ENCODE measurements around the gene TTLL11. TPM values are rescaled to one million over a fixed set of nuclear protein-coding genes. Genes with fewer than 3 reads are reported as not detected.

TTLL11 gene
- polyA plus RNA-seq, 4 donors = 6.6 to 9.3 (median 7.9) TPM

DNA sequence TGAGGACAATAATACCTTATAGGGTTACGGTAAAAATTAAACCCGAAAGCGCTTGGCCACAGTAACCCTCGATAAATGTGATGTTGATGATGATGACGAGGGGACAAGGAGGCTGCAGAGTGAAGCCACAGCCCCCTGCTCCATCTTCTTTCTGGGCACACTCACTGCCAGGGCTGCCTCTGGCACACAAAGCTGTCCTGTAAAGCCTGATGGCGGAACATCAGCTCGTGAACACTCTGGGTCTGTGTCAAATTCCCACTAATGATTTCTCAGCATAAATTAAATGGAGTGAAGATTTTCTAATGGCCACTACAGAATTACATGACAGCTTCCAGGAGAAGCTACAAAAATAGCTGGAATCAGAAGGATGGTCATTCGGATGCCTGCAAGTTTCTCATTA lies 142.2 kb downstream of the TTLL11 start:
- no peak for DNase-seq (ENCODE audit: low read depth in 4 of 4, low spot score in 3 of 4)

DNA sequence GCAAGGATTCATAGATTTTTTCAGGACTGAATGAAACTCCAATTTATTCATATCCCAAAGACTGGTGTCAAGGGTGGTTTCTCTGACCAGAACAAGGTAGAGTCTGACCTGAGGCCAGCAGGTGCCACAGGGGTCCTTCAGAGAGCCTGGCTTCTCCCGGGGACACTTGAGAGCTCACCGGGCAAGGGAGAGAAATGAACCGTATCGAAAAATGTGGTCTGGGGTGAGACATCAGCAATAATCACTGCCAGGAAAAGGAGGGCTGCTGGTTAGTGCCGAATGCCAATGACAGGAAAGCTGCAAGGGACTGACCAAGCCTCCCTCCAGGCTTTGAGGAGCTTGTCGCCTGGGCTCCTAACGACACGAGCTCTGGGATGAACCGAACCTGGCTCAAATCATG lies 142.7 kb downstream of the TTLL11 start:
- no peak for DNase-seq (ENCODE audit: low read depth in 4 of 4, low spot score in 3 of 4)

DNA sequence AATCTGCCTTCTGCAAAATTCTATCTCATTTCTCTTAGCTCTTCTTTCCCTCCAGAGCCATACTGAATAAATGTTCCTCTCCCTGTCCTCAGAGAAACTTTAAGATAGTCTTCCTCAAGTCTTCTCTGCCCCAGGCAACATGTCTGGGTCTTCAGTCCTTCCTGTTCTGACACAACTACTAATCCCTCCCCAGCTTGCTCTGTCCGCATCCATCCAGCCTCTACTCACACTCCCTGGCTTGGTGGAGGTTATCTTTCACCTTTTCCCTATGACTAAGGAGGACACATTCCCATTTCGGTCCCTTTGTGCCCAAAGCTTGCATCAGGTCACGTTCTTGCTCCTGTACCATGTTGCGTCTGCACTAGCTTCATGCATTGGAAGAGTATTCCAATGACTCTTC lies 143.3 kb downstream of the TTLL11 start:
- DNase-seq (ENCODE audit: low read depth in 4 of 4, low spot score in 3 of 4) = no peak

DNA sequence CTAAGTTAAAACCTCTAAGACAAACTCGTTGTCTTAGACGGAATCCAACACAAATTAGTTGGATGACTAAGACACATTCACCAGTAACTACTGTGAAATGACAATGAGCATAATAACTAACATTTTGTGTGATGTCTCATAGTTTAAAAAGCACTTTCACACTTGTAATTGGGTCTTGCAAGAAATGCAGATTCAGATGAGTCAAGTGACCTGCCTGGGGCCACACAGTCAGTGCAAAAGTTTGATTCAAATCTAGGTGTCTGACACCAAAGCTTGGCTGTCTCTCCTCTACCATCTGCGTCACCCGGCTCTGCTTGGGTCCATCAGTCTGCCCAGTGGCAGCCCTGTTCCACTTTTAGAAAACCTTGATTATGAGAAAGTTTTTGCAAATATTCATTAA lies 143.7 kb downstream of the TTLL11 start:
- no peak for DNase-seq (ENCODE audit: low read depth in 4 of 4, low spot score in 3 of 4)

DNA sequence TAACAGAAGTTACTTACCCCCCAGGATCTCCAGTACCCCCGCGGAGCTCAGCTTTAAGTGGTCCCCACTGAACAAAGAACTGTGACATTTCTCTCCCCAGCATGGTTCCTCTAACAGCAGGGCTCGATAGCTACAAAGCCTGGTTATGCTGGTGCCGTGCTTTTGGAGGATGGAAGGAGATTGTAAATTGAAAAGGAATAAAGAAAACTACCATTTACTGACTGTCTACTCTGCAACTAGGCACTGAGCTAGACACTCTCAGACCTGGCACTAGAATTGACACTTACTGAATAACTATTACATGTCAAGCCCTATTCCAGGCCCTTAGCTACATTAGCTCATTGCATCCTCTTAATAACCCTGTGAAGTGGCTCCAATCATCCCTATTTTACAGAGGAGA lies 145.3 kb downstream of the TTLL11 start:
- DNase-seq (ENCODE audit: low read depth in 4 of 4, low spot score in 3 of 4) = no peak

DNA sequence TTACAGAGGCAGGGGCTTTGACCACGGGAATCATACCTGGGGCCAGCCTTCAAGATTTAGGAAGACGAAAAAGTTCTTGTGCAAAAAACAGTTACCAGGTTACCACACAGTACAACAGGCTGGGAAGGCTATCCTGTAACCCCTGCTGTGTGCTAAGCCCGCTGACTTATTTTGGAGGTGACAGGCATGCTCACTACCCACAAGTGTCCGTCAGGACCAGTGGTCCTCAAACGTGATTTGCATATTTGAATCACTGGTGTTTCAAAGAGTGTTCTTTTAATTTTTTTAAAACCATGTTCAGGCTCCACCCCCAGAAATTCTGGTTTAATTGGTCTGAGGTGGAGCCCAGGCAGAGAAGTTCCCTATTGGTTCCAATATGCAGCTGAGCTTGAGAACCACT lies 146.6 kb downstream of the TTLL11 start:
- DNase-seq (ENCODE audit: low read depth in 4 of 4, low spot score in 3 of 4) = no peak

DNA sequence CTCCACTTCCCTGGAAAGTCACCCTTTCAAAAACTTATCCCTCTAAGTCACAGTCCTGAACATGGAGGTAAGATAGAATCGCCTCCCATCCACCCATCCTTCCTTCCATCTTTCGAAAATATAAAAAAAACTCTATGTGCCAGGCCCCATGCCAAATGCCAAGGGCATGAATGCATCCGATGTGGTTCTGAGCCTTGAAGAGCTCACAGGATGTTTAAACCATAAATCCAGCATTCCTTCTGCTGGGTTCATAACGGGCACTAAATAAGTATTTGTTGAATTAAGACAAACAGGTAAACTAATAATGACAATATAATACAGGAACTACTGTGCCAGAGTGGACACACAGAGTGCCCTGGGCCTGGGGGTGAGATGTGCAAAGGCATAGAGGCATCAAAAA lies 147.3 kb downstream of the TTLL11 start:
- no peak for DNase-seq (ENCODE audit: low read depth in 4 of 4, low spot score in 3 of 4)

DNA sequence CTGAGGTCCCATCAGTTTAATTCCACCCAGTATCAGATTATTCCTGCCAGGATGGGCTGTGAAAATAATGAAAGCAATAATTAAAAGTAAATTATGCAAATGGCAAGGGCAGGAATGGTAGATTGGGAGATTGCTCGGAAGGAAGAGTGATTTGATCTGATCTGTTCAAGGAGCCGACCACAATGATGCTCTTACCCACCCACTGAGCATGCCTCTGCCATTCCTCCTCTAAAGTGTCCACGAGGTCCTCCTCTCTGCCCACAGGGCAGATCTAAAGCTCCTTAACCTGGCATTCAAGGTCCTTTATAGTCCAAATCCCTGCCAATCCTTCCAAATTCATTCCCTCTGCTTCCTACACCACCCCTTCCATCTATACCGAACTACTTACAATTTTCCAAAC lies 147.8 kb downstream of the TTLL11 start:
- DNase-seq (ENCODE audit: low read depth in 4 of 4, low spot score in 3 of 4) = no peak

DNA sequence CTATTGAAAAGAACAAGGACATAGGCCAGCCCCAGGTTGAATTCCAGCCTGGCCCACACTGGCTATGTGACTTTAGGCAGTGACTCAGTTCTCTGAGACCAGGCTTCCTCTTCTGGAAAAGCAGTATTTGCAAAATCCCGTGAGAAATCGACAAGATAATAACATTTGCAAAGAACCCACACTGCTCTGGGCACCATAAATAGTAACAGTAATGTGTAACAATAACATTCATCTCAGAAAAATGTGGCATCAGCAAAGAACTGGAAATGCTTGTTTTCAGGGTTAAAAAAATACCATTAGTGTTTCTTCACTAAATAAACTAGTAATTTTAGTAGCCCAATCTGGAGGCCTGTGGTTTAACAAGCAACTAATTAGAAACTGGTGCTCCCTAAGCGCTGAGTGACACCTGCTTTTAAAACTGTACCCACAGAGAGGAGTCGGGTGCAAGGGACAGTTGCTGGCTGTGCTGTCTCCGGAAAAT lies 148.4 kb downstream of the TTLL11 start:
- no peak for DNase-seq (ENCODE audit: low read depth in 4 of 4, low spot score in 3 of 4)

DNA sequence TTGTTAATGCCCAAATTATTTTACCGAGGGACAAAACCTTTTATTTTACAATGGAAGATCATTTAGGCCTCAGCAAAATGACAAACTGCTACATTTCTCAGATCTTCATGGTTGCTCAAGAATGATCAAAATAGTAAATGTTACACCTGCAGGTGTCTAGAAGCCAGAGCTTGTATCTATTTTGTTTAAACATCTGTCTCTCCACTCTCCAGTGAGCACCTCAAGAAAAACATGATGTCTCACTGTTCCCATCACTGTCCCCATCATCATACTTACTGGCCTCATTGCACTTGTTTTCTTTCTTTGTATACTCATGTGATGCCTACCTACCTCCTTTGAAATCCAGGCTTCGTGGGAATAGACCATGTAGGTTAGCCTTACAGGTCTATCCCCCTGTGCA lies 149.6 kb downstream of the TTLL11 start:
- no peak for DNase-seq (ENCODE audit: low read depth in 4 of 4, low spot score in 3 of 4)

DNA sequence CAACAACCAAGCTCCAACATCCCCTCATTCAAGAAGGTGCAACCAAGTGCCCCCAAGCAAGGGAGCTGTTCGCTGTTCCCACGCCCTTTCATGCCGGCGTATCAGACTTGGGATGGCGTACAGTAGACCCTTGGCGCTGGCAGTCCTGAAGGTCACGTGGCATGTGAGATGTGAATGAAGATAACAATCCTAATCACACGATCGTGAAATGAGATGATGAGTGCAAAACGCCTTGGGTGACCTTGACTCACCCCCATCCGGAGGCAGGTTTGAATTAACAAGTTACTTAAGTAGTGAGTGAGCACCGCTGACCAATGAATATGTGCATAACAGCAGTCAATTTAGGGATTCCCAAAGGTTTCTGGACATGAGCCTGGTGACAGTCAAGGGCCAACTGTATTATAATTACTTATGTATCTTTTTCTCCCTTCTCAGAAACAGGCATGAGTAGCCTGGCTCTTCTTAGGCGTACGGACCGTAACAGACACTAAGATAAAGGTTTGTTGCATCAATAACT lies 150.2 kb downstream of the TTLL11 start:
- no peak for DNase-seq (ENCODE audit: low read depth in 4 of 4, low spot score in 3 of 4)

DNA sequence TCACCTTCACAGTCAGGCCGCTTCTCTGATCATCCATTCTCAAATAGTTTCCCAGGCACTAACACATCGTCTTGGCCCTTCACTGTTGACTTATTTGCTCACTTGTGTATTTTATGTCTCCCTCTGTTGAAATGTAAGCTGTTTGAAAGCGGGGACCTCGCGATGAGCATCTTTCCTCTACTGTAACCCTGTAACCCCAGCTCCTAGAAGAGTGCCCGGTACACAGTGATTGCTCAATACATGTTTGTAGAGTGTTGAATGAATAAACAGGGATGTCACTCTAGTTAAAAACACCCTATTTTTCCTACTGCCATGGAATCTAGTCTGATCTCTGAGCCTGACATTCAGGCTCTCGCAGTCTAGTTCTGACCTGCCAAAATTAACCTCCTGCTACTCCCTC lies 150.8 kb downstream of the TTLL11 start:
- DNase-seq (ENCODE audit: low read depth in 4 of 4, low spot score in 3 of 4) = no peak

DNA sequence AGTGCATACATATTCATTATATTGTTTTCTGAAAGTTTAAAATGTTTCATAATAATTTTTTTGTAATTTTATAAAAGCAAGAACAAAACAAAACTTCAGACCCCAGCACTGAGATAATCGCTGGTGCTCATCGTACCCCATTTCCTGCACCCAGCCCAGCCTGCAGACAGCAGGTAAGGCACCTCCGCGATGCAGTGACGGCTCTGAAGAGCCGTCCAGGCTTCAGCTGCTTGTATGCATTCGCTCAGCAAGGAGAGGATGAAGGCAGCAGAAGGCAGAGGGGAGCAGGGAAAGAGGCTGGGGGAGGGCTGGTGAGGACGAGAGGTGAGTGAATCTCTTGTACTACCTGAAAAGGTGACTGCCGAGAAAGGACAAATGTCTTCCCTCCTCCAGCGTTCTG lies 153.5 kb downstream of the TTLL11 start:
- no peak for DNase-seq (ENCODE audit: low read depth in 4 of 4, low spot score in 3 of 4)

DNA sequence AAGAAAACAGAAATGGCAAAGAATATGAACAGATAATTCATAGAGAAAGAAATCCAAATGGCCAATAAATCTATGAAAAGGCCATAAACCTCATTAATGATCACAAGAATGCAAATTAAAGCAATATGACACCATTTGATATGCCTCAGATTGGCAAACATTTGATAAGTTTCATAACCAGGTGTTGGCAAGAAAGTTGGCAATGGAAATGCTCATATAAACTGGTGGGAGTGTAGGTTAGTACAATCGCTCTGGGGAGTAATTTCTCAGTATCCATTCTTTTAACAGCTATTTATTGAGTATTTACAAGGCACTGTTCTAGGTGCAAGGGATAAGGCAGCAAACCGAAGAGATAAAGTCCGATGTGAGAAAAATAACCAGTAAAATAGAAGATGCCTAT lies 154.5 kb downstream of the TTLL11 start:
- DNase-seq (ENCODE audit: low read depth in 4 of 4, low spot score in 3 of 4) = no peak

DNA sequence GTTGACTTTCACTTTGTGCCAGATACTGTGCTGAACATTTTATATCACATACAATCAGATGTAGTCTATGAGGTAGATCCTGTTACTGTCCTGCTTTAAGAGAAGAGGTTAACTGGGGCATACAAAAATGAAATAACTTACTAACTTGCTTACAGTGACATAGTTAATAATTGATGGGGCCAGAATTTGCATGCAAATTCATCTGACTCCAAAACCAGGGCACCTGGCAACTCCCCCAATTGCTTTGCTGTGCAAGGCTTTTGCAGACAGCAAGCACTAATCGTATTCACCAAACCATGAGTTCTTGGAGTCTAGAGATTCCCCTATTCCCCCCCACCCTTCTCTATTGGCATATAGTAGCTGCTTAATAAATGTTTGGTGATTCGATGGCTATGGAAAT lies 155.9 kb downstream of the TTLL11 start:
- no peak for DNase-seq (ENCODE audit: low read depth in 4 of 4, low spot score in 3 of 4)

DNA sequence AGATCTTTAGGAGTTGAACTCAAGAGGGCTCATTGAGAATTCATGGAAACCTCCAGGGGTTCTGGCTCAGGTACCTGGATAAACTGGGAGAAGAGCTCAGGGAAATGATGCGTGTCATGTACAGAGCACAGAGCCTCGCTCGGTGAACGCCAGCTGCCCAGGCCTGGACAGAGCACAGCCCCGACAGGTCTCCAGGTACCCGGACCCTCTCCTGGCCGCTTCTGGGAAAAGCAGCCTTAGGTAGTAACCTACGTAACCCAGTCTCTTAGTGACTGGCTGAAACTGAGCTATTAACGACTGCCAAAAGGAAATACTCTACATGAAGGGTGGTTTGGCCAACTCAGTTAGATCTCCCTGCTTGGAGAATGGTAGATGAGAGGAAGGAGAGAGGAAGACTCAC lies 157.4 kb downstream of the TTLL11 start:
- DNase-seq (ENCODE audit: low read depth in 4 of 4, low spot score in 3 of 4) = no peak

DNA sequence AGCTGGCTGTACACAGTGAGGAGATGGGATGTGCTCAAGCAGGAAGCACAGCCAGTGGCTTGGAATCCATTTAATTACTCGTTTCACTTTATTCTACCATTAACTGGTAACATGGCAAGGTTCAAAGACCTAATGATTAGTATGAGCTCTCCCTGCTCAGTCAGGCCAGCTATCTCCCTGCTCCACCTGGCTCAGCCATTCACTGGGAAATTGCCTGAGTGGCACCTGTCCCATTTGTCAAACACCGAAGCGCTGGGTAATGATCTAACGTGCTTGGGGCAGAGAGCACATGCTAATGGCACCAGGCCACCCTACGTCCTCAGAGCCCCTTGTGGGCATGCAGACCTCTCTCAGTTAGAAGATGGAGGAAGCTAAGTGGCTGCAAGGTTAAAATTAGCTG lies 162.2 kb downstream of the TTLL11 start:
- no peak for DNase-seq (ENCODE audit: low read depth in 4 of 4, low spot score in 3 of 4)

DNA sequence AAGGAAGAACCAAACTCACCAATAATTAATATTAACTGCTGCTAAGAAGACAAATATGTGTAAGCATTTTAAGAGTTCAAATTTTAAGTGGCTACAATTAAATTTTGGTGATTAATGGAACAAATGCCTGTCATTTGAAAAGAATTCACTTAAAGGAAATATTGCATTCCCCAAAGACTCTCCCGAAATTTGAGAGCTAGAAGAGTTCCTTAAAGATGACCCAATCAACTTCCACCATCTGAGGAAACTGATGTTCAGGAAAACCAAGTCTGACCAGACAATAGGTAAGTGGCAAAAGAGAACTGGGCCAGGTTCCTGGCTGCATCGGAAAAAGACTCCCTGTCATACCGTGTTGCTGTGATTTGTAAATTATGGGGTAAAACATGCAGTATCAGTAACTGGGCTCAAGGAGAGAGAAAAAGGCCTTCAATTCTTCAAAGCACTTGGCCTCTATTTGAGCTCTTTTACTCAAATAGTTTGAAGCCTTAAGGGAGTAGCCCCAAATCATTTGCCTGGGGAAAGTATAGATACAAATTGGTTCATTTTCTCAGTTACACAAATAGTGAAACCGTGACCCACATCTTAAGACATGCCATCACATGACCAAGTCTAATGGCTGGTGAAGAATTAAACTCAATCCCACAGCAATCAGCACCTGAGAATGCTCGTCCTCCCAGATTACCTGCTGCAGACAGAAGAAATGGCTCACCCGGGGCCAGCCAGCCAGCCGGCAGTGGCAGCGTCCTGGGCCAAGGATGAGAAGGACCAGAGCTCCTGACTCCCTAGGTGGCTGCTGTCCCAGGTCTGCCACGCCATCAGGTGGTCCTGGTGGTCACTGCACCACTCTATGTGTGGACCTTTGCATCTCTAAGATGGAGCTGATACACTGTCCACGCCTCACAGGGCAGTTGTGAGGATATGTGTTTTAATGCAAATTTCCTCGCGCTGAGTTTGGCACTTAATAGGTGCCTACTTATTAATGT lies 162.9 kb downstream of the TTLL11 start:
- no peak for DNase-seq (ENCODE audit: low read depth in 4 of 4, low spot score in 3 of 4)

DNA sequence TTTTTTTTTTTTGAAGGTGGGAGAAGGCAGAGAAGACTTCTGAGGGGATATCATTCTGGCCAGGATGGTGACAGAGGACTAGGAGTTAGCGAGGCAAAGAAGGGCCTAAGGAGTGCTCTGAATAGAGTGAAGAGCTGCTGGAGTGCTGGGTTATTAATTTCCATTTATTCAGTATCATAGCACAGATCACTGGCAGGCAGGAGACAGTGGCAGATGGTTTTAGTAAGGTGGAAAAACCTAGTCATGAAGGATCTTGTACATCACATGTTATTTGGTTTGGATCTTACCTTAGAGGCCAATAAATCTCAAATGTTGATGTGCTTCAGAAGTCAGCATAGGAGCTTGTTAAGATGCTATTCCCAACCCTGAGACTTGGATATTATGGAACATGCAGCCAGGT lies 165.5 kb downstream of the TTLL11 start:
- no peak for DNase-seq (ENCODE audit: low read depth in 4 of 4, low spot score in 3 of 4)

DNA sequence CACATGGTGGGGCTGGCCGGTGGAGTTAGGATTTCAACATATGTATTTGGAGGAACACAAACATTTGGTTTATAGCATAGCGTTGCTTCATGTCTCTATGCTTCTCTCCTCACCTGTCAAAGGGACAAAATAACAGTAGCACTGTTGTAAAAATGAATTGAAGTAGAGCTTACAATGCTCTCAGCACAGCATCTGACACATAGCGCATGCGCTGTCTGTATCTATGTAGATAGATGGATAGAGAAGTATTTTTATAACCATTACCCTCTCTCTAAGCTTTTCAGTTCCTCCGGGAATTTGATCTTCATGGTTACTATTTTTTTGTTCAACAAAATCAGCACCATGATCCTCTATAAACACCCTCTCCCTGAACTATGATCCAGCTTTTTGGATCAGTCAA lies 166.0 kb downstream of the TTLL11 start:
- no peak for DNase-seq (ENCODE audit: low read depth in 4 of 4, low spot score in 3 of 4)

DNA sequence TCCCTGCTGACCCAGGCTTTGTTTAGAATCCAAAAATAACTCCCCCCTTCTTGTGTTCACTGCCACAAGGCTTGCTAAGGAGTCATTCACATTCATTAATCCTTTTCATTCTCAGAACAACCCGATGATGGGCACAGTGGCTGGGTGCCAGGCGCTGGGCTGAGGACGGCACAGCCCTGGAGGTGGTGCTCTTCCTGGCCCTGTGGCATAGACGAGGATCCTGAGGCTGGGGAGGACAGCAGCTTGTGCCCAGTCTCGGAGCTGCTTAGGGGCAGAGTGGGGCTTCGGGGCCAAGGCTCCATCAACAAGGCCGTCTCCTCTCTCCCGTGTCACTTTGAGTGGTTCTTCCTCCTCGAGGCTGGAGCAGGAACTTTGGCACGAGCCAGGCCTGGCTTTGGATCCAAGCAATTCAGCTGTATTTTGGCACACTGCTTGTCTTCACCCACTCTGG lies 166.7 kb downstream of the TTLL11 start:
- no peak for DNase-seq (ENCODE audit: low read depth in 4 of 4, low spot score in 3 of 4)

DNA sequence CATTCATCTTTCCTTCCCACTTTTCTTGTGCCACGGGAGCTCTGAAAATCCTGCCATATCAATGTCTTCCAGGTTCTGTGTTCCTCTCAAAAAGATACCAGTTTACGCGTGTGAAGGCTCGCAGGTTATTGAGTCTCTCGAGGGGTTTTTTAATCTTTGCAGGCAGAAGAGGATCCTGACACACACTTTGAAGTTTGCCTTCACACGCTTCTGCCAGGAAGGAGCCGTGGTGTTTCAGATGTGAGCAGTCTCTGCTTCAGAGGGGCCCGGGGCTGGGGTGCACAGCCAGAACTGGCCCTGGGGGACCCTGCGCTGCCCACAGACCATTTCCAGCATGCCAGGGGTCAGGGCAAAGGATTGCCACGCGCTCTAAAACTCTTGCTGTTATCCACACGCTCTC lies 167.2 kb downstream of the TTLL11 start:
- DNase-seq (ENCODE audit: low read depth in 4 of 4, low spot score in 3 of 4) = no peak

Data from left renal pelvis (tissue), 4 donors.